ENCODE results near the gene PRRG4.

Gene PRRG4

DNA sequence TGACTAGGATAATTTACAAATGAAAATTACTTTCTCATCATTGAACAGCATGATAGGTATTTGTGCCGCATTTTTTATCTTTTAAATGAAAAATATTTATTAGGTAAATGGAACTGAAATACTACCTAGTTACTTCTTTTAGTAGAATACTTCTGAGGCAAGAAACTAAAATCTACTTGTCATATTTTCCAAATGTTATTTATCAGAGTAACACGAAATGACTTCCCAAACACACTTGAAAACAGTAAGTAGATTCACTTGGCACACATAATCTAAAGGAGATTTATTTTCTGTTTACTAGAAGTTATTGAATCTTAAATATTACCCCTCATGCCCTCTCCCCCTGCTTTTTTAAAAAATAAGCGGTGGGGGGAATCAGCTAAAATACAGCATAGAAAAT, 65.2 kb downstream of the PRRG4 start:
- Histone ChIP-seq H3K4me3 (replicated peaks; ENCODE audit: low read depth, low read length) (peak overlapping the region; percentile 90), H3K36me3 (ENCODE audit: control insufficient read depth, insufficient read depth, low read length) (no peaks in the 10 kb centered on the region), H3K27me3 (replicated peaks; ENCODE audit: control insufficient read depth, insufficient read depth, low read length) (no peaks in the 10 kb centered on the region)
- no peak for TF ChIP-seq CTCF (IDR thresholded peaks at IDR 0.05; ENCODE audit: insufficient read depth, low read length, poor library complexity, severe bottlenecking)
- no peak for DNase-seq (ENCODE audit: extremely low read depth, insufficient read length)

GRCh38 chr11:32895471-32895870, 65.7 kb downstream of the PRRG4 start:
- no peaks in the 10 kb centered on the region for H3K27me3 ChIP-seq (replicated peaks; ENCODE audit: control insufficient read depth, insufficient read depth, low read length)
- no peak overlapping the region for H3K4me3 ChIP-seq (replicated peaks; ENCODE audit: low read depth, low read length)
- TF ChIP-seq CTCF (IDR thresholded peaks at IDR 0.05; ENCODE audit: insufficient read depth, low read length, poor library complexity, severe bottlenecking) = no peak
- DNase-seq (ENCODE audit: extremely low read depth, insufficient read length) = no peak
- no peaks in the 10 kb centered on the region for H3K36me3 ChIP-seq (ENCODE audit: control insufficient read depth, insufficient read depth, low read length)

DNA sequence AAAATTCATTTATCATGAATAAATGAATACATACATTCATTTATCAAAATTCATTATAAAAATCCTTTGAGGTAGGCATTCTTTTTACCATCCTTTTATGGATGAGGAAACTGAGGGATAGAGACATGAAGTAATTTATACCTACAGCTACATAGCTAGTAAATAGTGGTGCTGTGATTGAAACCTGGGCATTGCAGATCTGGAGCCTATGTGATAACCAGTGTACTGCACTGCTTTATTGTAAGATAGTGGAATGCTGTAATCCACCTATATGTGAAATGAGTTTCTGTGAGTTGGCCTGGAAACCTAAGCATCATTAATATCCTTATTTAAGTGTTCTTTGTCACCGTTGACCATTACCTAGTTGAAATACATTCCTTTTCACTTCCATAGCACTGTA, 67.4 kb downstream of the PRRG4 start:
- Histone ChIP-seq H3K27me3 (replicated peaks; ENCODE audit: control insufficient read depth, insufficient read depth, low read length) (no peaks in the 10 kb centered on the region), H3K36me3 (ENCODE audit: control insufficient read depth, insufficient read depth, low read length) (no peaks in the 10 kb centered on the region), H3K4me3 (replicated peaks; ENCODE audit: low read depth, low read length) (no peak overlapping the region)
- no peak for TF ChIP-seq CTCF (IDR thresholded peaks at IDR 0.05; ENCODE audit: insufficient read depth, low read length, poor library complexity, severe bottlenecking)
- DNase-seq (ENCODE audit: extremely low read depth, insufficient read length) = no peak

- DNase-seq (ENCODE audit: extremely low read depth, insufficient read length) = no peak
- H3K27me3 ChIP-seq (replicated peaks; ENCODE audit: control insufficient read depth, insufficient read depth, low read length) = no peaks in the 10 kb centered on the region
- H3K36me3 ChIP-seq (ENCODE audit: control insufficient read depth, insufficient read depth, low read length) = no peaks in the 10 kb centered on the region
- no peak overlapping the region for H3K4me3 ChIP-seq (replicated peaks; ENCODE audit: low read depth, low read length)
- TF ChIP-seq CTCF (IDR thresholded peaks at IDR 0.05; ENCODE audit: insufficient read depth, low read length, poor library complexity, severe bottlenecking) = no peak
Measured at GRCh38 chr11:32899438-32899837, 69.7 kb downstream of the PRRG4 start.

- Histone ChIP-seq H3K36me3 (ENCODE audit: control insufficient read depth, insufficient read depth, low read length) (no peaks in the 10 kb centered on the region), H3K4me3 (replicated peaks; ENCODE audit: low read depth, low read length) (no peak overlapping the region), H3K27me3 (replicated peaks; ENCODE audit: control insufficient read depth, insufficient read depth, low read length) (no peaks in the 10 kb centered on the region)
- TF ChIP-seq CTCF (IDR thresholded peaks at IDR 0.05; ENCODE audit: insufficient read depth, low read length, poor library complexity, severe bottlenecking) = no peak
- DNase-seq (ENCODE audit: extremely low read depth, insufficient read length) = no peak
Measured at GRCh38 chr11:32902089-32902665, 72.5 kb downstream of the PRRG4 start.

Measured in GM06990 (cell line).